ENCODE results near the gene NKRF.

Gene NKRF

GRCh38 chrX:119607018-119607389 is 780 bp upstream of the NKRF start:
- DNase-seq = no peak

GRCh38 chrX:119605464-119606279 is 552 bp downstream of the NKRF start:
- DNase-seq = no peak

DNA sequence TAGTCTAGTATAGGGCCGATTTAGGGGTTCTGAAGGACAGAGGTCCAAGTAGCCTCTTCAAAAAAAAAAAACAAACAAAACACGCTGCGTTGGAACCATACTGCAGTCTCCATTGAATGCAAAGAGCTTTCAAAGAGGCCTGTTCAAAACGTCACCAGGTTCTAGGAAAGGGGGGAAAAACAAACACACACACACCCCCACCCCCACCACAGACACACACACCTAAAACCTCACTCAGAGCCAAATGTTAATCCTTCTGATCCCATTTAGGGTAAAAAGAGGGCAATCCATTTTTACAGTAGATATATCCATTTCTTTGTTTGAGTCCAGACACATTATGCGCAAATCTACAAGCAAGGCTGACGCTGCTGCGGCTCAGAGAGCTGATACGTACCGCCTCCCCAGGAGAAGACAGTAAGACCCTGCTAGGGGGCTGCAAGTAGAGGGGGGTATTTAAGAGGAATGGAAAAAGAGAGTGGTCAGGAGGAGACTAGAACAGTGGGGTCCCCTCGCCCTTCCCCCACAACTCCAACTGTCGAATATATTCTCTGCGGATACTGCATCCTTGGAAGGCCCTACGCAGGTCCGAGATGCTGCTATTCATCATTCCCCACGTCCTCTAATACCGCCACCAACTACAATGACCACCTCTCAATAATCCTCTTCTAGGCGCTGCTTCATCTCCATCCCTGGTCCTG is 1.3 kb downstream of the NKRF start:
- no peak for DNase-seq

DNA sequence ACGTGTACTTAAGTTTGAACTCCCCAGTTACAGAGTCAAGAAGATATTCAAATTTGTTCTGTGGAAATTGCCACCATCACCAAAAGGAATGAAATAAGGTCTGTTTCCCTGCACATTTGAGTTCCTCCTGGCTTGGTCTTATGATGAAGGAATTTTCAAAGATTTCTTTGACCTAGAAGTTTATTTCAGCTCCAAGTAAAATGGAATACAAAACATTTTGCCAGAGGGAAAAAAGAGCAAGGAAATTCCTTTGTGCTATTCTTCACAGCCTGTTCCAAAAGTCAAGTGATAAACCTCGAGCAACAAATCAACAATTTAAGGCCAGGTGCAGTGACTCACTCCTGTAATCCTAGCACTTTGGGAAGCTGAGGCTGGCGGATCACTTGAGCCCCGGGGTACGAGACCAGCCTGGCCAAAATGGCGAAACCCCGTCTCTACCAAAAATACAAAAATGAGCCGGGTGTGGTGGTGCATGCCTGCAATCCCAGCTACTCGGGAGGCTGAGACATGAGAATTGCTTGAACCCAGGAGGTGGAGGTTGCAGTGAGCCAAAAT is 3.4 kb downstream of the NKRF start:
- no peak for DNase-seq

- DNase-seq = no peak
Observed at GRCh38 chrX:119589810-119590209, 16.4 kb downstream of the NKRF start.

GRCh38 chrX:119583431-119584059 is 22.7 kb downstream of the NKRF start:
- DNase-seq = no peak

- no peak for DNase-seq
Observed at GRCh38 chrX:119579414-119579813, 26.8 kb downstream of the NKRF start.

DNA sequence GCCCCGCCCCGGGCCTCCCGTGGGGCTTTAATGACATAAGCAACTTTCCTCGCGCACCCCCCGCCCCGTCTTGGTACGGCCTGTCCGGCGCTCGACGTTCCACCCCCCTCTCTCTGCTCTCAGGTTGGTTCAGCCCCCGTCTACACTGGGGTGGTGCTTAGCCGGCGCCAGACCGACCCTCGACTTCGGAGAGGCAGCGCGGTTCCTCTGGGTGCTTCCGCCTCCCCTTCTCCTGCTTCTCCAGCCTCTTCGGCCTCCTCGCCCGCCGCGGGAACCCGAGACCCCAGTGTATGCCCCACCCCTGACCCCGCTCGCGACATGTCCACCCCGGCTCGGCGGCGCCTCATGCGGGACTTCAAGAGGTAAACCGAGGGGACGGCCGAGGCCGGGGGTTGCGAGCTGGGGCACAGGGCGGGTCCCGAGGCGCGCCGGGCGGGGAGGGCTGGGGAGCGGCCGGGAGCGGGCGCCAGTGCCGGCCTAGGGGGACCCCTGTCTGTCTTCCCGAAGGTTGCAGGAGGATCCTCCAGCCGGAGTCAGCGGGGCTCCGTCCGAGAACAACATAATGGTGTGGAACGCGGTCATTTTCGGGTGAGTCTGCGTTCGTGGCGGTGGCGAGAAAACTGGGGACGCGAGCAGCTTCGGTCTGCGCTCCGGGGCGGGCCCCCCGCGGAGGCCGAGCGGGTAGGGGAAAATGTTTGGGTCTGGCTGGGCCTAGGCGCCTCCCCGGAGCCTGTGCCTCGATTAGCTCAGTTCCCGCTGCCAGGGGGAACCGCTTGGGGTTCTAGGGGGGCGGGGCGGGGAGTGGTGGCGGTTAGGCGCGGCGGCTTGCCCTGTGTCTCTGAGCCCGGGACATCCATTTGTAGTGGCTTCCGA is 31.6 kb downstream of the NKRF start, which contains the start of gene UBE2A:
UBE2A (plus strand) TSS at position 170 of the 873 bp plus-strand sequence; CDS start at position 319, 149 bp downstream.
- peak; percentile 55 for DNase-seq

GRCh38 chrX:119573840-119574393 is 32.3 kb downstream of the NKRF start:
- no peak for DNase-seq

DNA sequence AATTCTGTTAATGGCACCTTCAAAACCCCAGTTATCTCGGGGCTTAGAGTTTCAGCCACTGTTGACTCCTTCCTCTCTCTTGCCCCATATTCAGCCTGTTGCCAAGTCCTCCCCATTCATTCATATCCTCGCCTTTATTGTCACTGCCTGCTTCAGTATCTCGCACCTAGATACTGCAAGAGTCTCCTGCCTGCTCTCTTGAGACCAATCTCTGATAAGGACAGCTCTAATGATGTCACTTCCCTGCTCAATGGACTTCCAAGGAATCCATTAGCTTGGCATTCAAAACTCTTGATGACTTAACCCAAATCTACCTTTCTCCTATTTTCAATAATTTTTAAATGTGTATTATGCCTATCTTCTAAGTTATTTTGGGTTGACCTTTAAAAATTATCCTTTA is 33.0 kb downstream of the NKRF start:
- no peak for DNase-seq

- DNase-seq = no peak
Observed at GRCh38 chrX:119570351-119570835, 35.8 kb downstream of the NKRF start.

GRCh38 chrX:119565107-119565663 is 41.0 kb downstream of the NKRF start, which contains the start of gene STEEP1:
Gene STEEP1, minus strand, starts transcription at chrX:119565409. Its CDS starts 54 bp downstream, at chrX:119565355.
- peak; percentile 85 for DNase-seq

- DNase-seq = no peak
Observed at GRCh38 chrX:119552508-119552907, 53.7 kb downstream of the NKRF start.

DNA sequence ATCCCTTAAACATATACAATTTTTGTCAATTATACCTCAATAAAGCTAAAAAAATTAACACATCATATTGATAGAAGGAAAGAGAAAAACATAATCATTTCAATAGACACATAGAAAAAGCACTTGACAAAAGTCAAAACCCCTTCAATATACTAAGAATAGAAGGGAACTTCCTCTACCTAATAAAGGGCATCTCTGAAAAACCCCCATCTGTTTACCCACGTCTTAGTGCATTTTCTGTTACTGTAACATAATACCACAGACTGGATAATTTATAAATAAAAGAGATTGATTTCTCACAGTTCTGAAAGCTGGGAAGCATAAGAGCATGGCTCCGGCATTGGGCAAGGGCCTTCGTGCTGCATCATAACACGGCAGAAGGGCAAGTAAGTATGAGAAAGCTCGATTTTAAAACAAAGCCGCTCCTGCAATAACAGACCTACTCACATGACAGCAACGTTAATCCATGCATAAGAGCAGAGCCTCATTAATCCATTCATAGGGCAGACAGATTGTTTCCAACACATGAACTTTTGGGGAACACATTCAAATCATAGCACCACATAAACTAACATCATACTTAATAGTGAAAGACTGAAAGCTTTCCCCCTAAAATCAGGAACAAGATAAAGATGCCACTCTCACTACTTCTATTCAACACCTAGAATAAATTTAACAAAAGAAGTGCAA is 56.8 kb downstream of the NKRF start:
- no peak for DNase-seq

GRCh38 chrX:119541188-119541587 is 65.0 kb downstream of the NKRF start:
- no peak for DNase-seq

DNA sequence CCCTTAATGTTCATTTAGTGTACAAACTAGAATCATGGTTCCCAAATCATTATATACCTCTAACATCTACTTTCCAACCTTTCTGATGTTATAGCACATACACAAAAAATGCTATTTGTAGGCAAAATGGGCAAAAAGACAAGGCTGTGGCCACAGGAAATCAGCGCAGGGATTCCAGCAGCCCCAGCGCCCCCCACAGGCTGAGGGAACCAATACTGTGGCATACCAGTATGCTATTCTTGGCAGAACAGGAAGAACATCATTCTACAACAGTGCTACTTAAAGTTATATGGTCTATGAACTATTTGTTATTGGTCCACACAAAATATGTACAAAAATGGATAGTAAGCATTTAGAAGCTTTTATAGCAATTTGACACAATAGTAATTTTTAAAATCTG is 66.4 kb downstream of the NKRF start:
- DNase-seq = no peak

All from KG1 (cell line).